ENCODE results near the gene ZNF138. TPM values are rescaled to one million over a fixed set of nuclear protein-coding genes. Genes with fewer than 3 reads are reported as not detected.

Gene ZNF138
- total and polyA plus RNA-seq, 8 donors = 1.8 to 35.6 (median 7.4) TPM

GRCh38 chr7:64755865-64756264 lies 38.4 kb upstream of the ZNF138 start:
- WGBS, 5 donors = 80 to 90% (median 87%) methylated on average over 3 of the region's 3 CpGs
- DNase-seq = no peak
- no peak overlapping the region for H3K4me3 ChIP-seq
- no peaks in the 10 kb centered on the region for H3K27me3 ChIP-seq
- no peaks in the 10 kb centered on the region for H3K36me3 ChIP-seq
- no peaks in the 10 kb centered on the region for H3K4me1 ChIP-seq
- no peak for TF ChIP-seq POLR2AphosphoS5 (IDR thresholded peaks at IDR 0.05)
- TF ChIP-seq CTCF (IDR thresholded peaks at IDR 0.05) = no peak
- TF ChIP-seq POLR2A (IDR thresholded peaks at IDR 0.05) = no peak
- no peak for TF ChIP-seq EP300 (IDR thresholded peaks at IDR 0.05)
- no peak overlapping the region for H3K27ac ChIP-seq
- intact Hi-C loops (cut with DNase I; ENCODE audit: low total_unique reads) = no loop called here
- no peaks in the 10 kb centered on the region for H3K9me3 ChIP-seq

- 55 to 71% (median 62%) methylated on average over 3 of the region's 3 CpGs for WGBS, 5 donors
- TF ChIP-seq CTCF (IDR thresholded peaks at IDR 0.05) = no peak
- Histone ChIP-seq H3K9me3 (no peaks in the 10 kb centered on the region), H3K27me3 (no peaks in the 10 kb centered on the region), H3K27ac (no peak overlapping the region), H3K4me3 (no peak overlapping the region), H3K36me3 (no peaks in the 10 kb centered on the region), H3K4me1 (no peaks in the 10 kb centered on the region)
- DNase-seq = no peak
- intact Hi-C loops (cut with DNase I; ENCODE audit: low total_unique reads) = no loop called here
These were observed 36.1 kb upstream of the ZNF138 start for GRCh38 chr7:64758151-64758550.

GRCh38 chr7:64768824-64769223 lies 25.4 kb upstream of the ZNF138 start:
- TF ChIP-seq POLR2A (IDR thresholded peaks at IDR 0.05) (no peak), EP300 (IDR thresholded peaks at IDR 0.05) (no peak), CTCF (IDR thresholded peaks at IDR 0.05) (no peak), POLR2AphosphoS5 (IDR thresholded peaks at IDR 0.05) (no peak)
- Histone ChIP-seq H3K4me1 (no peaks in the 10 kb centered on the region), H3K36me3 (no peaks in the 10 kb centered on the region), H3K27ac (no peak overlapping the region), H3K4me3 (no peak overlapping the region), H3K9me3 (no peaks in the 10 kb centered on the region), H3K27me3 (no peaks in the 10 kb centered on the region)
- DNase-seq = no peak
- intact Hi-C loops (cut with DNase I; ENCODE audit: low total_unique reads) = no loop called here

GRCh38 chr7:64774204-64774842 lies 19.9 kb upstream of the ZNF138 start:
- WGBS, 5 donors = 86 to 97% (median 94%) methylated on average over 2 of the region's 2 CpGs
- no peak for DNase-seq

More at GRCh38 chr7:64774204-64774842, 19.9 kb upstream of the ZNF138 start:
- intact Hi-C loops (cut with DNase I; ENCODE audit: low total_unique reads) = no loop called here
- TF ChIP-seq CTCF (IDR thresholded peaks at IDR 0.05) (no peak), EP300 (IDR thresholded peaks at IDR 0.05) (no peak), POLR2A (IDR thresholded peaks at IDR 0.05) (no peak), POLR2AphosphoS5 (IDR thresholded peaks at IDR 0.05) (no peak)
- H3K4me1 ChIP-seq = no peaks in the 10 kb centered on the region
- H3K36me3 ChIP-seq = no peaks in the 10 kb centered on the region
- no peaks in the 10 kb centered on the region for H3K27me3 ChIP-seq
- no peak overlapping the region for H3K27ac ChIP-seq
- H3K9me3 ChIP-seq = peaks cover 0 to 9% (median 2%) of the 10 kb centered on the region in 4 donors
- no peak overlapping the region for H3K4me3 ChIP-seq
